ENCODE results near the gene PTPRK. TPM values are rescaled to one million over a fixed set of nuclear protein-coding genes. Genes with fewer than 3 reads are reported as not detected.
"Not testable (repeated sequence)": the region's sequence is repeated elsewhere in the genome, so short reads cannot be mapped to it uniquely, and the experiment has no call there.

Gene PTPRK
- total and polyA plus RNA-seq, 10 of the 15 experiments (the other 5 are each of a cell fraction or from before 2014, with no cell fraction given): 0.23 to 1.9 (median 0.55) TPM

DNA sequence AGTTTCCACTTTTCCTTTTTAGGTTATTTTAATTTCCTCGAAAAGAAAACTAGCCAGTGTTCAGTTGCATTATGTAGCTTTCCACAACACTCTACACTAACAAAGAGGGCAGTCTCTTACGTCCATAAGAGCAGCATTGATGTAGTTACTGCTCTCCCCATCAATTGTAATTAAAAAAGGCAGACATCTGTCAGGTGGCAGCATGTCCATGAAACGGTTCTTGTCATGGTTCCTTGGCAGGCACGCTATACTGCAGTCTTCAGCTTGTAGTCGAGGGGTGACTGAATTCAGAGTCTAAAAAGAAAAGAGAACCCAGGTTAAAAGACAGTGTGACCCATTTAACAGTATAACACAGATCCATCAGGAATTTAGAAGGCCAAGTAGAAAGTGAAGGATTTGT is 539.4 kb downstream of the PTPRK start (continued):
- TF ChIP-seq IRF5 (IDR thresholded peaks at IDR 0.05; ENCODE audit: borderline replicate concordance): no peak
- no peak for TF ChIP-seq SMARCA5 (IDR thresholded peaks at IDR 0.05)
- no peak for TF ChIP-seq BRCA1 (IDR thresholded peaks at IDR 0.05; ENCODE audit: low read depth, low read length)
- TF ChIP-seq ZNF217 (IDR thresholded peaks at IDR 0.05): no peak

GRCh38 chr6:127978185-127978584 is 542.2 kb downstream of the PTPRK start:
- DNase-seq (ENCODE audit: low read depth, low spot score): not testable (repeated sequence)

DNA sequence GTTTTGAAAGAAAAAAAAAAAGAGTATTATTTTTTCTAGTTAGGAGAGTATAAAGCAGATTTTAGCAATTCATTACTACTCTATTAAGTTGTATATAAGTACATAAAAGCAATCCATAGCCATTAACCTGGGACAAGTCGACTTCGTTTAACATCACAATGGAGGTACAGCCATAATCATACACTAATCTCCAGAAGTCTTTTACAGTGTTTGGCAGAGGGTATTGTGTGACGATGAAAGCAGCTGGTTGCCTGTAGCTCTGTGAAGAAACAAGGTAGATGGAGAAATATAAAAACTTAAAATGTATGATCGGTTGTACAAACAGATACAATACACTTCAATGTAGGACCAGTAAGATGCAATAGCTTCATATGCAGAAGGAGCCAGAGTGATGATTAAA is 543.6 kb downstream of the PTPRK start:
- no peak overlapping the region for H2AFZ ChIP-seq (ENCODE audit: control insufficient read depth, low read depth, low read length)
- BruUV-seq (replicated peaks): no TSS peak
- DNase-seq (ENCODE audit: low read depth, low spot score) (no peak), ATAC-seq (no peak), FAIRE-seq (no peak)
- H3K36me3 ChIP-seq (ENCODE audit: control insufficient read depth in 2 of 2, insufficient read depth in 2 of 2, low read length in 1 of 2): no peaks in the 10 kb centered on the region
- H3K9me3 ChIP-seq (replicated peaks; ENCODE audit: control insufficient read depth, insufficient read depth, low read length): no peaks in the 10 kb centered on the region
- SMC1A ChIA-PET (ENCODE audit: uncharacterized antibody, unreplicated experiment): interaction anchor here (0.6 to 1.8 kb wide), 2 partner anchors 118 to 128 kb away, joined by 4 to 5 read pairs; no protein-coding TSS in a partner anchor
- no peaks in the 10 kb centered on the region for H3K79me2 ChIP-seq (ENCODE audit: control insufficient read depth, insufficient read depth, low read length)
- no peaks in the 10 kb centered on the region for H3K27me3 ChIP-seq (replicated peaks in 1 of 2; ENCODE audit: control insufficient read depth in 2 of 2, insufficient read depth in 2 of 2, low read length in 1 of 2)
- in situ Hi-C loops (cut with MboI): no loop called here
- intact Hi-C loops (cut with micrococcal nuclease; ENCODE audit: unreplicated experiment): no loop called here
- RAD21 ChIA-PET (ENCODE audit: unreplicated experiment): no interaction called here
- WGBS (ENCODE audit: insufficient coverage, insufficient replicate concordance, low lambda C conversion rate, missing lambda C conversion rate): 61% methylated on average over 4 of the region's 4 CpGs
- TF ChIP-seq HDGF (IDR thresholded peaks at IDR 0.05) (no peak), BCL11A (IDR thresholded peaks at IDR 0.05; ENCODE audit: low read depth, low read length) (no peak), ZNF217 (IDR thresholded peaks at IDR 0.05) (no peak)
- TF ChIP-seq, protein P1, sequence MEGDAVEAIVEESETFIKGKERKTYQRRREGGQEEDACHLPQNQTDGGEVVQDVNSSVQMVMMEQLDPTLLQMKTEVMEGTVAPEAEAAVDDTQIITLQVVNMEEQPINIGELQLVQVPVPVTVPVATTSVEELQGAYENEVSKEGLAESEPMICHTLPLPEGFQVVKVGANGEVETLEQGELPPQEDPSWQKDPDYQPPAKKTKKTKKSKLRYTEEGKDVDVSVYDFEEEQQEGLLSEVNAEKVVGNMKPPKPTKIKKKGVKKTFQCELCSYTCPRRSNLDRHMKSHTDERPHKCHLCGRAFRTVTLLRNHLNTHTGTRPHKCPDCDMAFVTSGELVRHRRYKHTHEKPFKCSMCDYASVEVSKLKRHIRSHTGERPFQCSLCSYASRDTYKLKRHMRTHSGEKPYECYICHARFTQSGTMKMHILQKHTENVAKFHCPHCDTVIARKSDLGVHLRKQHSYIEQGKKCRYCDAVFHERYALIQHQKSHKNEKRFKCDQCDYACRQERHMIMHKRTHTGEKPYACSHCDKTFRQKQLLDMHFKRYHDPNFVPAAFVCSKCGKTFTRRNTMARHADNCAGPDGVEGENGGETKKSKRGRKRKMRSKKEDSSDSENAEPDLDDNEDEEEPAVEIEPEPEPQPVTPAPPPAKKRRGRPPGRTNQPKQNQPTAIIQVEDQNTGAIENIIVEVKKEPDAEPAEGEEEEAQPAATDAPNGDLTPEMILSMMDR (IDR thresholded peaks at IDR 0.05 in 2 of 3, conservative IDR thresholded peaks at IDR 0.05 in 1 of 3; ENCODE audit: control insufficient read depth in 2 of 3, extremely low read depth in 1 of 3, insufficient read depth in 1 of 3, low read depth in 3 of 3, low read length in 3 of 3): no peak
- H3K4me1 ChIP-seq (ENCODE audit: control insufficient read depth, insufficient read depth, low read length): no peaks in the 10 kb centered on the region
- no peak overlapping the region for H3K27ac ChIP-seq (ENCODE audit: control insufficient read depth, insufficient read depth)
- H4K20me1 ChIP-seq (ENCODE audit: control insufficient read depth, insufficient read depth): no peaks in the 10 kb centered on the region
- POLR2A ChIA-PET: no interaction called here
- H3K4me3 ChIP-seq: no peak overlapping the region
- CTCF ChIA-PET: no interaction called here
- no peak overlapping the region for H3K9ac ChIP-seq (ENCODE audit: control insufficient read depth, insufficient read depth, low read length)
- no peak overlapping the region for H3K4me2 ChIP-seq (ENCODE audit: control insufficient read depth, insufficient read depth)

More at GRCh38 chr6:127978185-127978584, 542.2 kb downstream of the PTPRK start:
- H4K20me1 ChIP-seq (ENCODE audit: control insufficient read depth, insufficient read depth); RAD21 ChIA-PET (ENCODE audit: unreplicated experiment); H3K27ac ChIP-seq (ENCODE audit: control insufficient read depth, insufficient read depth); H3K27me3 ChIP-seq (replicated peaks in 1 of 2; ENCODE audit: control insufficient read depth in 2 of 2, insufficient read depth in 2 of 2, low read length in 1 of 2); ATAC-seq; intact Hi-C loops (cut with micrococcal nuclease; ENCODE audit: unreplicated experiment); BruUV-seq (replicated peaks); FAIRE-seq; H3K36me3 ChIP-seq (ENCODE audit: control insufficient read depth in 2 of 2, insufficient read depth in 2 of 2, low read length in 1 of 2); in situ Hi-C loops (cut with MboI); H2AFZ ChIP-seq (ENCODE audit: control insufficient read depth, low read depth, low read length); H3K4me1 ChIP-seq (ENCODE audit: control insufficient read depth, insufficient read depth, low read length); H3K4me2 ChIP-seq (ENCODE audit: control insufficient read depth, insufficient read depth); H3K4me3 ChIP-seq; H3K9ac ChIP-seq (ENCODE audit: control insufficient read depth, insufficient read depth, low read length); H3K9me3 ChIP-seq (replicated peaks; ENCODE audit: control insufficient read depth, insufficient read depth, low read length); CTCF ChIA-PET; POLR2A ChIA-PET; H3K79me2 ChIP-seq (ENCODE audit: control insufficient read depth, insufficient read depth, low read length): not testable (repeated sequence)
- SMC1A ChIA-PET (ENCODE audit: uncharacterized antibody, unreplicated experiment): interaction anchor here (0.8 to 1.8 kb wide), 4 partner anchors 11 to 119 kb away, joined by 3 to 5 read pairs (median 4); no protein-coding TSS in a partner anchor
- WGBS (ENCODE audit: insufficient coverage, insufficient replicate concordance, low lambda C conversion rate, missing lambda C conversion rate): 0% methylated on average over 2 of the region's 2 CpGs

Measured in GM12878 (cell line).